K562 (cell line): Measurements from ENCODE around the gene KCNN4. TPM values are rescaled to one million over a fixed set of nuclear protein-coding genes. Genes with fewer than 3 reads are reported as not detected.

Source experiments
- ATAC-seq: fragments of 200-7000 bp; cut with Tn5 transposase; 3 replicates; pipeline ENCODE4 v1.9.1; 2020; ENCODE audit warnings: moderate library complexity
- BruUV-seq: library from RNA; stranded (reverse); fragments of 400-500 nt; replicated peaks from 2 replicates; lab custom pipeline; 2021; lab: Mats Ljungman, UMichigan
- CTCF ChIA-PET: fragments of 300-600 bp; formaldehyde crosslinking; extraction: SDS; loops from one replicate; lab custom pipeline; 2021; ENCODE audit warnings: low intra/inter-chr PET ratio; lab: Yijun Ruan, JAX
- POLR2A ChIA-PET: fragments of 300-600, 350-650 bp; sonication (Branson Sonifier 250); formaldehyde crosslinking; extraction: SDS; loops from one replicate; lab custom pipeline; 2021; ENCODE audit warnings: antibody characterized with exemption, inconsistent platforms; lab: Yijun Ruan, JAX
- DNase-seq, 4 experiments: peaks; one replicate each; pipeline versions ENCODE4 v3.0.0 to v3.0.0-alpha.2; 2011 to 2018; ENCODE audit warnings: low spot score in 3 of 4, mixed read lengths in 3 of 4; ENCODE audit errors: extremely low read depth in 1 of 4
- FAIRE-seq: peaks from 2 replicates; lab custom pipeline; 2011; peaks lifted over from hg19 to GRCh38; lab: Jason Lieb, UNC
- H2AFZ ChIP-seq: 2 replicates; pipeline ENCODE4 v1.6.0; 2011; ENCODE audit warnings: low read depth, low read length, control low read depth, inconsistent platforms
- H3K27ac ChIP-seq: fragments of 200-600 bp; 3 replicates; pipeline ENCODE4 v1.8.0; 2011; ENCODE audit warnings: low read depth, mild to moderate bottlenecking, control low read depth, inconsistent platforms, low read length, moderate library complexity, mixed read lengths; ENCODE audit errors: extremely low read depth
- H3K27me3 ChIP-seq, 2 experiments: fragments of 300-600 bp in 1 of 2; 2 replicates in 1 of 2; 3 replicates in 1 of 2; pipeline versions ENCODE4 v1.6.0 to v1.8.0; 2011; ENCODE audit warnings: inconsistent platforms in 2 of 2, low read length in 2 of 2, mild to moderate bottlenecking in 1 of 2, mixed read lengths in 1 of 2, moderate library complexity in 1 of 2; ENCODE audit not compliant: control insufficient read depth in 2 of 2, insufficient read depth in 2 of 2
- H3K36me3 ChIP-seq: fragments of 300-600 bp; 3 replicates; pipeline ENCODE4 v1.8.0; 2011; ENCODE audit warnings: mild to moderate bottlenecking, low read length, inconsistent platforms; ENCODE audit not compliant: control insufficient read depth, insufficient read depth
- H3K4me1 ChIP-seq, 2 experiments: fragments of 200-600 bp in 1 of 2; replicated peaks in 1 of 2; 2 replicates in 1 of 2; 3 replicates in 1 of 2; pipeline versions ENCODE4 v1.5.1 to v1.8.0; 2011; ENCODE audit warnings: inconsistent platforms in 2 of 2, low read length in 2 of 2, mild to moderate bottlenecking in 1 of 2, mixed read lengths in 1 of 2, moderate library complexity in 1 of 2; ENCODE audit not compliant: control insufficient read depth in 2 of 2, insufficient read depth in 2 of 2
- H3K4me2 ChIP-seq: 2 replicates; pipeline ENCODE4 v1.6.1; 2011; ENCODE audit warnings: low read length, control low read depth, inconsistent platforms, mixed read lengths; ENCODE audit not compliant: insufficient read depth
- H3K4me3 ChIP-seq: fragments of 200-600 bp; sonication (generic), shearing (Covaris generic); 2 replicates; pipeline ENCODE4 v1.5.1; 2016; ENCODE audit warnings: control low read depth, inconsistent platforms
- H3K79me2 ChIP-seq: fragments of 200-600 bp; 3 replicates; pipeline ENCODE4 v1.8.0; 2011; ENCODE audit warnings: low read length, inconsistent platforms; ENCODE audit not compliant: control insufficient read depth, insufficient read depth
- H3K9ac ChIP-seq, 2 experiments: 2 replicates each; pipeline versions ENCODE4 v1.6.0 to v1.6.1; 2011; ENCODE audit warnings: low read depth in 2 of 2, low read length in 2 of 2, control low read depth in 1 of 2, inconsistent platforms in 1 of 2, mild to moderate bottlenecking in 1 of 2, mixed read lengths in 1 of 2; ENCODE audit not compliant: insufficient read depth in 1 of 2
- H3K9me1 ChIP-seq: one replicate; pipeline ENCODE4 v1.6.0; 2011; ENCODE audit warnings: inconsistent platforms, mild to moderate bottlenecking, low read length, moderate library complexity; ENCODE audit not compliant: control insufficient read depth, insufficient read depth
- H3K9me3 ChIP-seq: replicated peaks from 2 replicates; pipeline ENCODE4 v1.5.1; 2011; ENCODE audit warnings: low read depth, low read length, inconsistent platforms; ENCODE audit not compliant: control insufficient read depth, insufficient read depth
- H4K20me1 ChIP-seq: replicated peaks from 2 replicates; pipeline ENCODE4 v1.6.1; 2011; ENCODE audit warnings: low read length, inconsistent platforms, mixed read lengths; ENCODE audit not compliant: control insufficient read depth, insufficient read depth
- BRF2 ChIP-seq: IDR thresholded peaks from 3 replicates; pipeline ENCODE4 v1.6.1; 2011; ENCODE audit warnings: borderline replicate concordance, mild to moderate bottlenecking; ENCODE audit not compliant: insufficient read length, insufficient read depth
- CHD2 ChIP-seq: IDR thresholded peaks from 2 replicates; pipeline ENCODE4 v1.6.1; 2011; ENCODE audit warnings: low read depth, low read length
- EP300 ChIP-seq: IDR thresholded peaks from 2 replicates; pipeline ENCODE4 v1.6.1; 2012; ENCODE audit warnings: low read length, improper control_type of control experiment
- FOS ChIP-seq: IDR thresholded peaks from 3 replicates; pipeline ENCODE4 v1.6.1; 2011; ENCODE audit not compliant: insufficient read length; ENCODE audit errors: extremely low read depth
- FOSL1 ChIP-seq: fragments of 200-800 bp; sonication (Bioruptor generic); conservative IDR thresholded peaks from 2 replicates; pipeline ENCODE4 v1.6.1; 2016; ENCODE audit warnings: missing genetic modification characterization, missing compliant biosample characterization
- HMGN3 ChIP-seq: IDR thresholded peaks from 2 replicates; pipeline ENCODE4 v1.6.1; 2011; ENCODE audit warnings: borderline replicate concordance, low read depth, mild to moderate bottlenecking, mixed read lengths, low read length; ENCODE audit not compliant: insufficient read length; ENCODE audit errors: extremely low read depth
- MAFF ChIP-seq: IDR thresholded peaks from 2 replicates; pipeline ENCODE4 v1.6.1; 2012; ENCODE audit warnings: low read length, improper control_type of control experiment
- NCOR1 ChIP-seq: fragments of 450-650 bp; IDR thresholded peaks from 2 replicates; pipeline ENCODE4 v1.6.1; 2016; ENCODE audit warnings: mild to moderate bottlenecking, moderate library complexity
- PHF20 ChIP-seq: fragments of 450-650 bp; IDR thresholded peaks from 2 replicates; pipeline ENCODE4 v1.6.1; 2018; ENCODE audit not compliant: partially characterized antibody
- SRSF3 ChIP-seq: fragments of 200-400 bp; formaldehyde crosslinking; IDR thresholded peaks from 2 replicates; pipeline ENCODE4 v1.6.1; 2016; ENCODE audit warnings: mild to moderate bottlenecking, low read length, moderate library complexity; ENCODE audit not compliant: insufficient read depth
- TBP ChIP-seq: optimal IDR thresholded peaks from 2 replicates; pipeline ENCODE3; 2011; ENCODE audit warnings: low read depth, low read length, improper control_type of control experiment
- TEAD4 ChIP-seq, 2 experiments: sonication (generic) in 1 of 2; formaldehyde crosslinking in 1 of 2; IDR thresholded peaks; 2 replicates each; pipeline versions ENCODE4 v1.6.1 to v1.8.0; 2012 to 2022; ENCODE audit warnings: borderline replicate concordance in 1 of 2, inconsistent platforms in 1 of 2, low read length in 1 of 2, mild to moderate bottlenecking in 1 of 2, missing genetic modification reagents in 1 of 2
- U2AF2 ChIP-seq: fragments of 200-400 bp; formaldehyde crosslinking; optimal IDR thresholded peaks from 2 replicates; pipeline ENCODE3; 2017; ENCODE audit warnings: low read depth, mild to moderate bottlenecking, low read length
- ZBTB43 ChIP-seq: sonication (generic); formaldehyde crosslinking; IDR thresholded peaks from 2 replicates; pipeline ENCODE4 v1.8.0; 2023; ENCODE audit warnings: mild to moderate bottlenecking, missing genetic modification reagents
- ZNF253 ChIP-seq: fragments of 250-450 bp; sonication (Bioruptor Pico); conservative IDR thresholded peaks from 2 replicates; pipeline ENCODE4 v1.6.1; 2021; ENCODE audit warnings: mild to moderate bottlenecking
- ZNF408 ChIP-seq: fragments of 250-450 bp; sonication (Bioruptor Pico); IDR thresholded peaks from 2 replicates; pipeline ENCODE4 v1.4.0; 2020; ENCODE audit warnings: low read depth, mild to moderate bottlenecking, moderate library complexity
- WGBS: fragments of 100-300 bp; shearing (Covaris generic); methylation state at CpG from one replicate; pipeline ENCODE4 v1.1.6; 2016; ENCODE audit warnings: low coverage, mixed read lengths; ENCODE audit not compliant: insufficient coverage; ENCODE audit errors: missing lambda C conversion rate; 5-methylcytosine and 5-hydroxymethylcytosine counted together
- in situ Hi-C: fragments of 300-500 bp; cut with MboI; formaldehyde crosslinking; loops from 4 replicates; pipeline ENCODE4 v1.15.0; 2018; ENCODE audit warnings: inconsistent platforms, mixed read lengths
- intact Hi-C: fragments of 100-400 bp; cut with micrococcal nuclease; formaldehyde crosslinking; loops from 2 replicates; pipeline ENCODE4 v1.14.2; 2022
- polyA plus RNA-seq, 8 experiments: library from polyadenylated mRNA; depleted of rRNA in 4 of 8; stranded (reverse) in 5 of 8; unstranded in 3 of 8; fragments of >200 nt; fragmentation: Nextera tagmentation in 2 of 8; fragmentation: Illumina TruSeq in 1 of 8; extraction: Ambion mirVana in 2 of 8; extraction: Trizol in 1 of 8; gene quantifications; 2 replicates each; pipeline versions ENCODE4 v1.2.1 to v1.2.3, GENCODE V29; 2011 to 2014; ENCODE audit warnings: inconsistent platforms in 1 of 8, missing spikeins in 1 of 8
- total RNA-seq, 7 experiments: library from RNA; depleted of rRNA in 6 of 7; stranded (reverse); fragments of >200 nt in 6 of 7; fragmentation: Illumina TruSeq in 2 of 7; extraction: Trizol in 2 of 7; gene quantifications; 2 replicates each; pipeline versions ENCODE4 v1.2.1 to v1.2.3, GENCODE V29; 2011 to 2021; ENCODE audit warnings: low replicate concordance in 1 of 7
- TF ChIP-seq, protein P1 (sequence below), 2 experiments: fragments of 150-350 bp in 1 of 2; IDR thresholded peaks; 2 replicates each; pipeline ENCODE4 v1.6.1; 2012 to 2016; ENCODE audit warnings: low read depth in 2 of 2, low read length in 2 of 2, mild to moderate bottlenecking in 1 of 2, moderate library complexity in 1 of 2

Gene KCNN4
- total and polyA plus RNA-seq, 9 of the 15 experiments (the other 6 are each of a cell fraction or from before 2014, with no cell fraction given): 0.53 to 37.7 (median 25.9) TPM

GRCh38 chr19:43773725-43774102 lies 7.1 kb downstream of the KCNN4 start:
- H3K4me3 ChIP-seq: peak overlapping the region; percentile 51
- in situ Hi-C loops: no loop called here
- H4K20me1 ChIP-seq: no peaks in the 10 kb centered on the region
- H3K9ac ChIP-seq: peak overlapping the region; percentile 80 to 92
- intact Hi-C loops: loop anchor here (1.0 kb wide), 1 partner anchor 12 kb away; no protein-coding TSS in a partner anchor
- peaks cover 62% of the 10 kb centered on the region for H3K79me2 ChIP-seq
- peak overlapping the region; percentile 74 for H2AFZ ChIP-seq
- H3K9me3 ChIP-seq: no peaks in the 10 kb centered on the region
- CTCF ChIA-PET: interaction anchor here (2.0 kb wide), 1 partner anchor 28 kb away, joined by 14 read pairs; no protein-coding TSS in a partner anchor
- peak overlapping the region; percentile 95 for H3K27ac ChIP-seq
- H3K9me1 ChIP-seq: no peaks in the 10 kb centered on the region
- H3K4me1 ChIP-seq: peaks cover 55 to 60% of the 10 kb centered on the region in 2 experiments
- no peaks in the 10 kb centered on the region for H3K27me3 ChIP-seq
- no TSS peak for BruUV-seq
- ATAC-seq (peak; percentile 71), DNase-seq (peak; percentile 68 to 91 (median 78)), FAIRE-seq (peak; percentile 90)
- WGBS: 0% methylated on average over 5 of the region's 5 CpGs
- peak overlapping the region; percentile 92 for H3K4me2 ChIP-seq
- POLR2A ChIA-PET: interaction anchor here (1.9 to 9.9 kb wide), 3 partner anchors 8 to 20 kb away, joined by 16 to 71 read pairs (median 31); partner anchors contain the start of gene SMG9
- H3K36me3 ChIP-seq: peaks cover 41% of the 10 kb centered on the region
- TF ChIP-seq SRSF3 (no peak), TEAD4 (IDR thresholded peaks at IDR 0.05; ENCODE audit: low read length) (peak; percentile 44; the same call in 1 of the 2 replicates), TEAD4 (CRISPR knock-in tag; IDR thresholded peaks at IDR 0.05; ENCODE audit: borderline replicate concordance) (no peak), ZNF253 (CRISPR knock-in tag) (no peak), NCOR1 (peak; percentile 58; the same call in 1 of the 2 replicates), FOSL1 (tag) (no peak), ZBTB43 (CRISPR knock-in tag) (no peak), U2AF2 (no peak), EP300 (peak; percentile 52; the same call in 1 of the 2 replicates), TBP (peak; percentile 56), PHF20 (no peak), HMGN3 (no peak), MAFF (no peak), ZNF408 (no peak), FOS (no peak), BRF2 (no peak), CHD2 (no peak)
- TF ChIP-seq, protein P1, sequence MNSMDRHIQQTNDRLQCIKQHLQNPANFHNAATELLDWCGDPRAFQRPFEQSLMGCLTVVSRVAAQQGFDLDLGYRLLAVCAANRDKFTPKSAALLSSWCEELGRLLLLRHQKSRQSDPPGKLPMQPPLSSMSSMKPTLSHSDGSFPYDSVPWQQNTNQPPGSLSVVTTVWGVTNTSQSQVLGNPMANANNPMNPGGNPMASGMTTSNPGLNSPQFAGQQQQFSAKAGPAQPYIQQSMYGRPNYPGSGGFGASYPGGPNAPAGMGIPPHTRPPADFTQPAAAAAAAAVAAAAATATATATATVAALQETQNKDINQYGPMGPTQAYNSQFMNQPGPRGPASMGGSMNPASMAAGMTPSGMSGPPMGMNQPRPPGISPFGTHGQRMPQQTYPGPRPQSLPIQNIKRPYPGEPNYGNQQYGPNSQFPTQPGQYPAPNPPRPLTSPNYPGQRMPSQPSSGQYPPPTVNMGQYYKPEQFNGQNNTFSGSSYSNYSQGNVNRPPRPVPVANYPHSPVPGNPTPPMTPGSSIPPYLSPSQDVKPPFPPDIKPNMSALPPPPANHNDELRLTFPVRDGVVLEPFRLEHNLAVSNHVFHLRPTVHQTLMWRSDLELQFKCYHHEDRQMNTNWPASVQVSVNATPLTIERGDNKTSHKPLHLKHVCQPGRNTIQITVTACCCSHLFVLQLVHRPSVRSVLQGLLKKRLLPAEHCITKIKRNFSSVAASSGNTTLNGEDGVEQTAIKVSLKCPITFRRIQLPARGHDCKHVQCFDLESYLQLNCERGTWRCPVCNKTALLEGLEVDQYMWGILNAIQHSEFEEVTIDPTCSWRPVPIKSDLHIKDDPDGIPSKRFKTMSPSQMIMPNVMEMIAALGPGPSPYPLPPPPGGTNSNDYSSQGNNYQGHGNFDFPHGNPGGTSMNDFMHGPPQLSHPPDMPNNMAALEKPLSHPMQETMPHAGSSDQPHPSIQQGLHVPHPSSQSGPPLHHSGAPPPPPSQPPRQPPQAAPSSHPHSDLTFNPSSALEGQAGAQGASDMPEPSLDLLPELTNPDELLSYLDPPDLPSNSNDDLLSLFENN (IDR thresholded peaks at IDR 0.05; ENCODE audit: low read depth in 2 of 2, low read length in 2 of 2): 0 out of 4 replicates have a peak, but pooled peaks of 1 of the 2 experiments have one; percentile 9
